Endothelial cell of coronary artery (primary cell): ENCODE results near the gene ANGPTL5. TPM values are rescaled to one million over a fixed set of nuclear protein-coding genes. Genes with fewer than 3 reads are reported as not detected.

Experiments
- total RNA-seq: library from RNA; depleted of rRNA; stranded (reverse); fragments of >200 nt; gene quantifications from 2 replicates; pipeline ENCODE4 v1.2.3, GENCODE V29; 2014

Gene ANGPTL5
- total RNA-seq = not detected in 2 replicates

DNA sequence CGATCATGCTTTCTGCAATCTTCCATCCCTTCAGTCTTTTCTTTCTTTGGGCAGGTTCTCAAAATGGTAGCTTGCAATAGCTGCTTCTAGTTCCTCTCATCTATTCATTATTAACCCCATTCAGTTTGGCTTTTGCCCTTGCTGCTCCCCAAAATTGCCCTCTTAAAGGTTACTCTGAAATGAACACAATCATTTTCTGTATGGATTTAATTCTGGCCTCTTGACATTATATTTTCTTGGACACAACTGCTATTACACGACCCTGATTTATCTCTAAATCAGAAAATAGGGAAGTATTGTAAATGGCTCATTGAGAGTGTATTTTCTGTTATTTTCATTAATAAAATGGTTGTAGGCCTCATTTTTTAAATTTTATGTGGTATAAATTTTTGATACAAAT, at the start of gene ANGPTL5:
Gene ANGPTL5 (minus strand): TSS at position 101 of the 400 bp plus-strand sequence. CDS start 8,613 bp downstream, outside the sequence.

DNA sequence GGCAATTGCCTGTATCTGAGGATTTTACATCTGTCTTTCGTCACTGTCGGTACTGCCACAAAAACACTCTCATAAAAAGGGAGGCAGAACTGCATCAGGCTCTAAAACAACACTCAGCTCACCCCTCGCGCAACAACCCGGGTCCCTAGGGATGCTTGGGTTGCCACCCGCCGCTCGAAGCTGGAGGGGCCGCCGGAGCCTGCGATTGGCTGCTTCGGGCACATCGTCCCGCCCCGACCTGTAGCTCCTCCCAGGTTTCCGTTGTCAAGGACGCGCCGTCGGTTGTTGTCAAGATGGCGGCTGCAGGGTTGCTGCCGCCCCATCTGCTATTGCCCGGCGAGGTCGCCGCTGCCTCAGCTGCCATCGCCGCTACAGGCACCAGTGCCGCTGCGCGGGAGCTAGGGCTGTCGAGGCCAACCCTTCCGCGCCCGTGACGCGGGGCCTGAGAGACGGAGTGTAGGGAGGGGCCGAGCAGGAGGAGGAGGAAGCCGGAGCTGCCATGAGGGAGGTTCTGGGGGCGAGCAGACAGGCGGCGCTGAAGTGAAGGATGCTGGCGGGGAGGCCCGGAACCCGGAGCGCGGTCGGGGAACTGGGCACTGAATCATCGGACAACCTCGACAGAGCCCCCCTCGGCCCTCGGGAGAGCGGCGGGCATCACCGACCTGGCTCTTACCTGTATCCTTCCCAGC, 1.4 kb downstream of the ANGPTL5 start, which contains the start of gene CEP126:
Gene CEP126 (plus strand): TSS at position 273 of the 689 bp plus-strand sequence. CDS start 275 bp downstream, at position 548.

Other genes starting within 250 kb of the ANGPTL5 start
- 0.66 and 1.5 TPM in 2 replicates for gene CEP126, start 1.5 kb downstream of the ANGPTL5 start, total RNA-seq
- gene CFAP300, start 130.9 kb upstream of the ANGPTL5 start, total RNA-seq = 0.36 and 0.47 TPM in 2 replicates
- 32.7 and 33.2 TPM in 2 replicates for gene YAP1, start 193.9 kb upstream of the ANGPTL5 start, total RNA-seq